HEK293T (cell line): ENCODE measurements around the gene TMCO5A.

Experiments used
- CTCF ChIA-PET: fragments of 350-600 bp; formaldehyde crosslinking; extraction: SDS; loops from one replicate; lab custom pipeline; 2021; ENCODE audit warnings: antibody characterized with exemption, inconsistent platforms; lab: Yijun Ruan, JAX
- POLR2A ChIA-PET: fragments of 350-600 bp; formaldehyde crosslinking; extraction: SDS; loops from one replicate; lab custom pipeline; 2020; ENCODE audit warnings: antibody characterized with exemption, inconsistent platforms; lab: Yijun Ruan, JAX
- DNase-seq: peaks from one replicate; pipeline ENCODE4 v3.0.0; 2012; ENCODE audit warnings: mixed read lengths; ENCODE audit errors: extremely low spot score
- ARNT ChIP-seq: fragments of 450-650 bp; IDR thresholded peaks from 2 replicates; pipeline ENCODE4 v1.6.1; 2017; ENCODE audit warnings: mild to moderate bottlenecking
- BHLHE40 ChIP-seq: fragments of 450-650 bp; IDR thresholded peaks from 2 replicates; pipeline ENCODE4 v1.6.1; 2016; ENCODE audit warnings: mild to moderate bottlenecking, moderate library complexity, borderline replicate concordance
- CTBP1 ChIP-seq: fragments of 450-650 bp; IDR thresholded peaks from 2 replicates; pipeline ENCODE4 v1.6.1; 2016; ENCODE audit warnings: borderline replicate concordance
- ELF4 ChIP-seq: fragments of 450-650 bp; IDR thresholded peaks from 2 replicates; pipeline ENCODE4 v1.6.1; 2017; ENCODE audit warnings: antibody characterized with exemption
- FOXA1 ChIP-seq: fragments of 450-650 bp; IDR thresholded peaks from 2 replicates; pipeline ENCODE4 v1.6.1; 2016; ENCODE audit warnings: mild to moderate bottlenecking
- FOXK2 ChIP-seq: fragments of 450-650 bp; IDR thresholded peaks from 2 replicates; pipeline ENCODE4 v1.6.1; 2016; ENCODE audit warnings: mild to moderate bottlenecking
- FOXM1 ChIP-seq: fragments of 450-650 bp; IDR thresholded peaks from 2 replicates; pipeline ENCODE4 v1.6.1; 2017; ENCODE audit warnings: mild to moderate bottlenecking, borderline replicate concordance
- HDGF ChIP-seq: fragments of 450-650 bp; IDR thresholded peaks from 2 replicates; pipeline ENCODE4 v1.6.1; 2017; ENCODE audit warnings: antibody characterized with exemption, borderline replicate concordance
- L3MBTL2 ChIP-seq: fragments of 450-650 bp; conservative IDR thresholded peaks from 2 replicates; pipeline ENCODE4 v1.6.1; 2016; ENCODE audit warnings: mild to moderate bottlenecking
- LEF1 ChIP-seq: fragments of 450-650 bp; IDR thresholded peaks from 2 replicates; pipeline ENCODE4 v1.6.1; 2017; ENCODE audit warnings: mild to moderate bottlenecking, borderline replicate concordance
- NFRKB ChIP-seq: fragments of 450-650 bp; IDR thresholded peaks from 2 replicates; pipeline ENCODE4 v1.6.1; 2016; ENCODE audit warnings: mild to moderate bottlenecking, moderate library complexity
- SP1 ChIP-seq: fragments of 450-650 bp; IDR thresholded peaks from 2 replicates; pipeline ENCODE4 v1.6.1; 2017
- SUZ12 ChIP-seq: fragments of 450-650 bp; IDR thresholded peaks from 2 replicates; pipeline ENCODE4 v1.6.1; 2016; ENCODE audit warnings: mild to moderate bottlenecking
- TARDBP ChIP-seq: fragments of 450-650 bp; IDR thresholded peaks from 2 replicates; pipeline ENCODE4 v1.6.1; 2016
- ZNF384 ChIP-seq: fragments of 450-650 bp; IDR thresholded peaks from 2 replicates; pipeline ENCODE4 v1.6.1; 2016
- TF ChIP-seq, protein P1 (sequence below): fragments of 450-650 bp; IDR thresholded peaks from 2 replicates; pipeline ENCODE4 v1.6.1; 2016

The TMCO5A gene

DNA sequence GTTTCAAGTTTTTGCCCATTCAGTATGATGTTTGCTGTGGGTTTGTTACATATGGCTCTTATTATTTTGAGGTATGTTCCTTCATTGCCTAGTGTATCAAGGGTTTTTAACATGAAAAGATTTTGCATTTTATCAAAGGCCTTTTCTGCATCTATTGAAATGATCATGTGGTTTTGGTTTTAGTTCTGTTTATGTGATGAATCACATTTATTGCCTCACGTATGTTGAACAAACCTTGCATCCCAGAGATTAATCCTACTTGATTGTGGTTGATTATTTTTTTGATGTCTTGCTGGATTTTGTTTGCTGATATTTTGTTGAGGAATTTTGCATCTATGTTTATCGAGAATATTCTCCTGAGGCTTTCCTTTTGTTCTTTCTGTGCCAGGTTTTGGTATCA lies 39.4 kb downstream of the TMCO5A start:
- DNase-seq: no peak
- POLR2A ChIA-PET: no interaction called here
- CTCF ChIA-PET: no interaction called here
- TF ChIP-seq FOXM1 (no peak), HDGF (no peak), BHLHE40 (no peak)

DNA sequence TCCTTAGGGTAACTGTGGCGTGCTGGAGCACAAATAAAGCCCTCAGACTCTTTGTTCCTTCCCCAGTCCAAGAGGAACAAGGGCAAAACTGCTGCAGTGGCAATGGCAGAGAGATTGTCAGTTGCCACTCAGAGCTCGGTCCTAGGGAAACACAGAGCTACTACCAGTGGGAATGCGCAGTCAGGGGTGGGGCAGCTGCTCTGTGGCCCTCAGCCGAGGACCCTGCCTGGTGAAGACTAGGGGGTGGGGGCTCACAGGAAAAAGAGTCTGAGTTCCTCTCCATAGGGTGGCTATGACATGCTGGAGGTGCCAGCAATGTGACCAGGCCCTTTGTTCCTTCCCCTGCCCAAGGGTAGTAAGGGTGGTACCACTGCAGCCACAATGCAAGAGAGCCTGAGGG lies 43.8 kb downstream of the TMCO5A start:
- TF ChIP-seq L3MBTL2 (no peak), LEF1 (no peak), ELF4 (no peak), ZNF384 (no peak), BHLHE40 (no peak), FOXM1 (no peak), FOXK2 (no peak), CTBP1 (no peak), HDGF (no peak), SUZ12 (no peak), FOXA1 (no peak), SP1 (no peak), ARNT (no peak), TARDBP (no peak), NFRKB (no peak)
- TF ChIP-seq, protein P1, sequence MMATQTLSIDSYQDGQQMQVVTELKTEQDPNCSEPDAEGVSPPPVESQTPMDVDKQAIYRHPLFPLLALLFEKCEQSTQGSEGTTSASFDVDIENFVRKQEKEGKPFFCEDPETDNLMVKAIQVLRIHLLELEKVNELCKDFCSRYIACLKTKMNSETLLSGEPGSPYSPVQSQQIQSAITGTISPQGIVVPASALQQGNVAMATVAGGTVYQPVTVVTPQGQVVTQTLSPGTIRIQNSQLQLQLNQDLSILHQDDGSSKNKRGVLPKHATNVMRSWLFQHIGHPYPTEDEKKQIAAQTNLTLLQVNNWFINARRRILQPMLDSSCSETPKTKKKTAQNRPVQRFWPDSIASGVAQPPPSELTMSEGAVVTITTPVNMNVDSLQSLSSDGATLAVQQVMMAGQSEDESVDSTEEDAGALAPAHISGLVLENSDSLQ: no peak
- CTCF ChIA-PET: no interaction called here
- POLR2A ChIA-PET: no interaction called here

DNA sequence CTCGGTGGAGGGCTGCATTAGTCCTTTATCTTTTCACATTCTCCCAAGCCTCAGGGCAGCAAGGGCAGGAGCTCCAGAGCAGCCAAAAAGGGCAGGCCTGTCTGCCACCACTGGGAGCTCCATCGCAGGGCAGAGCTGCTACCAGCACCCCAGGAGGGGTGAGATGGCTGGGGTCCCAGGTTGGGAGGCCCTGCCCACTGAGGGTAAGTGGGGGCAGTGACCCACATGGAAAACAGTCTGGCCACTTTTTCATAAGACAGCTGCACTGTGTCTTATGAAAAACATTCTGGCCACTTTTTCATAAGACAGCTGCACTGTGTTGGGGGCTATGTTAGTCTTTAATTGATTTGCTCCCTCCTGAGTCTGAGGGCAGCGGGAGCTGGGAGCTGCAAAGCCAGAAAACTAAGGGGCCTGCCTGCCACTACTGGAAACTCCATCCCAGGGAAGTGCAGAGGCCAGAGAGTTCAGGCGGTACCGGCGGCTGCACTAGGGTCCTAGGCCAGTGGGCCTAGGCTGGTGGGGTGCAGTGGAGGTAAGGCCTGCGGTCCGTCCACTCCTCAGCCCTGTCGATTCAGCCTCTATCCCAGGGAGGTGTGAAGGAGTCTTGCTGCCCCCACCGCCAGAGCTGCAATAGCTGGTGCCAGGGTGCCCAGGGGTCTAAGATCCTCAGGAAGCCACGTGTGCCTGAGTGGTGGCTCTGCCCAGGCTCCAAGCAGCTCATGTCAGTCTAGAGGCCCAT lies 45.4 kb downstream of the TMCO5A start:
- DNase-seq: no peak
- TF ChIP-seq SP1 (no peak), FOXM1 (no peak), L3MBTL2 (no peak), ARNT (no peak), NFRKB (no peak), FOXK2 (no peak), BHLHE40 (no peak), HDGF (no peak), ELF4 (no peak), TARDBP (no peak), ZNF384 (no peak), SUZ12 (no peak), FOXA1 (no peak), LEF1 (no peak)
- TF ChIP-seq, protein P1: no peak
- ChIA-PET POLR2A (no interaction called here), CTCF (no interaction called here)

More for the DNA sequence above, 43.8 kb downstream of the TMCO5A start:
- DNase-seq: no peak

DNA sequence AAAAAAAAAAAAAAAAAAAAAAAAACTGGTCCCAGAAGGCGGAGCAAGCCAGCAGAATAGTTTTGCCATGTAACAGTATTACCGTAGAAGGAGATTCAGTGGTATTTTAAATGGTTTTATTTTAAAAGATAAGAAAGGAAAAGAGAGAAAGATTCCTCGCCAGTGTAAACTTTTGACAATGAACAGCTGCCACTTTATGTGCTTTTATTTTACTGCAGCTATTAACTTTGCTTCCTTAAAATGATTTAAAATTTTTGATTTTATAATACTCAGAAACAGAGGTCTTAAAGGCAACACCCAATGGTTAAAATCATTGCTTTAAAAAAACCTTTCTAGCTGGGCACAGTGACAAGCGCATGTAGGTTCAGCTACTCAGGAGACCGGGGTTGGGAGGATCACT lies 46.8 kb downstream of the TMCO5A start:
- TF ChIP-seq LEF1: no peak
- TF ChIP-seq NFRKB: no peak
- no peak for TF ChIP-seq ZNF384
- no peak for TF ChIP-seq FOXK2
- TF ChIP-seq ARNT: no peak
- TF ChIP-seq SP1: no peak
- TF ChIP-seq FOXM1: no peak
- no peak for TF ChIP-seq HDGF
- no peak for TF ChIP-seq BHLHE40
- no peak for TF ChIP-seq ELF4
- TF ChIP-seq, protein P1: no peak
- TF ChIP-seq CTBP1: no peak
- TF ChIP-seq FOXA1: no peak
- ChIA-PET CTCF (interaction anchor here (1.1 kb wide), 1 partner anchor 15 kb away, joined by 3 read pairs; no protein-coding TSS in a partner anchor), POLR2A (no interaction called here)
- DNase-seq: no peak

DNA sequence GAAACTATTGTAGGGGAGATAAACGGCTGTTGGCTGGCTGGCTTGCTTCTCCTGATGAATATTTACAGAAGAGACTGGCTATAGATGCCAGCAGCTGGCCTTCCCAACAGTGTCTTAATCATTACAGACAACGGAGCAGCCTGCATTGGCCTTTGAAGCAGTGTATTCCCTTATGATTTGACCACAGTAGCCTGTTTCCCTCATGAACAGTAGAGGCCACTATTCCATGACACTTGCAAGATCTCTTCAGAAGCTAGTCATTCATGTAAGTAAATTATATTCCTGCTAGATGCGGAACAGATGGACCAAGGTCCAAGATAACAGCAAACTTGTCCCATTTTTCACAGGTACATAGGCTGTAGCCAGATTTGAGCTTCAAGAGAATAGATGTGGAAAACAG lies 47.3 kb downstream of the TMCO5A start:
- ChIA-PET CTCF (interaction anchor here (1.1 kb wide), 1 partner anchor 15 kb away, joined by 3 read pairs; no protein-coding TSS in a partner anchor), POLR2A (no interaction called here)
- no peak for DNase-seq
- TF ChIP-seq ZNF384 (no peak), CTBP1 (no peak), FOXM1 (no peak), ELF4 (no peak)

DNA sequence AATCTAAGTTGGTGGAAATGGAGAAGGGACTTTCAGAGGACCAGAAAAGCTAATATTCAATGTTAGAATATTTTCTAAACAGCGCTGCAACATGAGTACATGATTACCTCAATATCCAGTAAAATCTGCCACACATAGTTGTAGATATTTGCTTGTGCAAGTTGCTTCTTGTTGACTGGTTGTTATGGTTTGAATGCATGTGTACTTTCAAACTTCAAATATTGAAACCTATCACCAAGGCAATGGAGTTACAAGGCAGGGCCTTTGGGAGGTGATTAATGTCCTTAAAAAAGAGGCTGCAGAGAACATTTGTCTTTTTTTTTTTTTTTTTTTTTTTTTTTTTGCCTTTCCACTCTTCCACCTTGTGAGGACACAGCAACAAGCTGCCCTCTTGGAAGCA lies 49.9 kb downstream of the TMCO5A start:
- CTCF ChIA-PET: no interaction called here
- POLR2A ChIA-PET: interaction anchor here (0.6 kb wide), 1 partner anchor 71 kb away, joined by 3 read pairs; no protein-coding TSS in a partner anchor
- no peak for DNase-seq
- TF ChIP-seq CTBP1 (no peak), NFRKB (no peak), FOXM1 (no peak)
